ENCODE data around the gene KCNQ5.

- TF ChIP-seq CTCF (optimal IDR thresholded peaks at IDR 0.05 in 1 of 3, IDR thresholded peaks at IDR 0.05 in 1 of 3, conservative IDR thresholded peaks at IDR 0.05 in 1 of 3; ENCODE audit: extremely low read depth in 1 of 3, insufficient read depth in 2 of 3, low read length in 3 of 3) = no peak
- no peak for TF ChIP-seq EZH2 (IDR thresholded peaks at IDR 0.05; ENCODE audit: low read length)
These were observed 440.3 kb downstream of the KCNQ5 start for GRCh38 chr6:73062130-73062529.

All from keratinocyte (primary cell).